ENCODE measurements around the gene NPY.
"Not testable (repeated sequence)": the region's sequence is repeated elsewhere in the genome, so short reads cannot be mapped to it uniquely, and the experiment has no call there.

Gene NPY

GRCh38 chr7:24255139-24255538, 28.9 kb upstream of the NPY start:
- DNase-seq (ENCODE audit: extremely low read depth, low read depth): no peak
- no peak for TF ChIP-seq CTCF (IDR thresholded peaks at IDR 0.05; ENCODE audit: low read depth, low read length)

- DNase-seq (ENCODE audit: extremely low read depth, low read depth): not testable (repeated sequence)
Measured at GRCh38 chr7:24258324-24258723, 25.7 kb upstream of the NPY start.

DNA sequence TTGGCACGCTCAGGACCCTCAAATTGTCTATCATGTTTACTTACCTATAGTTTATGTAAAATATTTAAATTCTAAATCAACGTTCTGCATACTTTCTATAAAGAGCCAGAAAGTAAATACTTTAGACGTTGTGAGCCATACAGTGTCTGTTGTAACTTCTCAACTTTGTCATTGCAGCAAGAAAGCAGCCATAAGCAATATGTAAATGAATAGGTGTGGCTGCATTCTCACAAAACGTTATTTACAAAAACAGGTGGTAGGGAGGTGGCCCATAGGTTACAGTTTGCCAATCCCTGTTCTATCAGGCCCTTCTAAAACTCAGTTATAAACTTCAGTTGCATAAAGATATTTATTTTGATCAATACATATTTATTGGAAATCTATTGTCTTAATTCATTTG, 12.1 kb upstream of the NPY start:
- no peak for DNase-seq (ENCODE audit: extremely low read depth, low read depth)
- TF ChIP-seq CTCF (IDR thresholded peaks at IDR 0.05; ENCODE audit: low read depth, low read length): no peak

DNA sequence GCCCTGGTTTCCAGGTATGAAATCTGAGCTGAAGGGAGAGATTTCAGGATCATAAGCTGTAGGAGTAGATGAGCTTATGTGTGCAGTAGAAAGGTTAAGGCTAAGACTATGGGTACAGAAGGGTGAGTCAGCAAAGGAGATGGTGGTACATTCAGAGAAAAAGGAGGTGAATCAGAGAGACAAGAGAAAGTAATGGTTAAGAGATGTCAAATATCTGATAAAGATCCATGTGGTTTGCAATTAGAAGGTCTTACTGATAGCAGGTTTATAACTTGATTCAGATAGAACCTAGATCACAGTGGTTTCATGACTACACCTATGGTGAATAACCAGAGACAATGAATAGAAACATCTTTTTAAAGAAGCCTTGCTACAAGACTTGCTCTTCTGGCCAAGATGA, 4.5 kb upstream of the NPY start:
- TF ChIP-seq CTCF (IDR thresholded peaks at IDR 0.05; ENCODE audit: low read depth, low read length): no peak
- DNase-seq (ENCODE audit: extremely low read depth, low read depth): no peak

DNA sequence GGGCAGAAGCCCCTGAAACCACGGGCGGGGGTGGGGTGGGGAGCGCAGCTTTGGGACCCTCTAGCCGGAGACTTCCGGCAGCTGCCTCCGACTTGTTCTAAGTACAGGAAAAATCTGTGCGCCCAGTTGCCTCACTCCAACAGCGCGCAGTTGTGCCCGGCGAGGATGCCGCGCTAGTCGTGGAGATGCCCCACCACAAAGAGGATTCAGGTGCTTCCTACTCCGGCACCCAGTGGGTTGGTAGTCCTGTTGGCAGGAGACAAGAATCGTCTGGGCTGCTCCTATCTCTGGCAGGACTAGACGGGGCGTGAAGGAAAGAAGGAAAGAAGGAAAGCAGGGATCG, 465 bp upstream of the NPY start:
- no peak for DNase-seq (ENCODE audit: extremely low read depth, low read depth)
- no peak for TF ChIP-seq CTCF (IDR thresholded peaks at IDR 0.05; ENCODE audit: low read depth, low read length)

GRCh38 chr7:24284699-24285506, 913 bp downstream of the NPY start:
- TF ChIP-seq CTCF (IDR thresholded peaks at IDR 0.05; ENCODE audit: low read depth, low read length): no peak
- no peak for DNase-seq (ENCODE audit: extremely low read depth, low read depth)

DNA sequence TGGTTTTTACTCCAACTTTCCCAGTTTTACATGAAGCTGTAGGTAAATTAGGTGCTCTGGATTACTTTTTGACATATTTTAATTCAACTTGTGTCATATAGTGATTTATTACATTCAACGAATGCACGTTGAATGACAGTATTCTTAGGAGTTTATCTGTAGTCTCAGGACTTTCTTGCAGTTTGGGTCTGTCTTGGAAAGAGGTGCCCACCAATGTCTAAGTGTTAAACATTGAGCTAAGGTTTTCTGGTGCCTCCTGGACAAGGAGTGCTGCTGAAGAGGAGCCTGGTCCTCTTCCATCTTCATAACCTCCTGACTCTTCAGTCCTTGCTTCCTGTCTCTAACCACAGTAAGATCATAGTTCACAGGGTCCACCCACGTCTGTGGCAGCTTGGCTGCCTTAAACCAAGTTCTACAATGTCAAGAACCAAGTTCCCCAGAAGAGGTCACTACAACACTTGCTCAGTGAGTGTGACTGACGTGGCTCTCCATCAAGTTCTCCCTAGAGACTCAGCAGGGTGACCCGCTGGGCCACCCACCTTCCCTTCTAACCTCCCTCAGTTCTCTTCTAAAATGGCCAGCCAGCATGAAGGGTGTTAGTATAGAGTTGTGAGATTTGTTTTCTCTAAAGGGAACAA, 6.1 kb downstream of the NPY start:
- DNase-seq (ENCODE audit: extremely low read depth, low read depth): no peak
- peak; percentile 8 for TF ChIP-seq CTCF (IDR thresholded peaks at IDR 0.05; ENCODE audit: low read depth, low read length)

GRCh38 chr7:24291271-24291670, 7.3 kb downstream of the NPY start:
- DNase-seq (ENCODE audit: extremely low read depth, low read depth): no peak
- no peak for TF ChIP-seq CTCF (IDR thresholded peaks at IDR 0.05; ENCODE audit: low read depth, low read length)
